GM20000 (cell line): ENCODE results near the gene ANKRD34A.
A peak's percentile ranks its signal among the peaks of the same experiment; 100 is the strongest.

Experiments used
- DNase-seq: peaks from one replicate; pipeline ENCODE4 v3.0.0; 2012; ENCODE audit warnings: low spot score
- TF ChIP-seq, protein P1 (sequence below): IDR thresholded peaks from 2 replicates; pipeline ENCODE4 v1.5.1; 2012; ENCODE audit warnings: mild to moderate bottlenecking, control low read depth; ENCODE audit errors: extremely low read depth, missing control alignments

ANKRD34A gene

GRCh38 chr1:145999321-146000024 lies 35.1 kb upstream of the ANKRD34A start:
- TF ChIP-seq, protein P1, sequence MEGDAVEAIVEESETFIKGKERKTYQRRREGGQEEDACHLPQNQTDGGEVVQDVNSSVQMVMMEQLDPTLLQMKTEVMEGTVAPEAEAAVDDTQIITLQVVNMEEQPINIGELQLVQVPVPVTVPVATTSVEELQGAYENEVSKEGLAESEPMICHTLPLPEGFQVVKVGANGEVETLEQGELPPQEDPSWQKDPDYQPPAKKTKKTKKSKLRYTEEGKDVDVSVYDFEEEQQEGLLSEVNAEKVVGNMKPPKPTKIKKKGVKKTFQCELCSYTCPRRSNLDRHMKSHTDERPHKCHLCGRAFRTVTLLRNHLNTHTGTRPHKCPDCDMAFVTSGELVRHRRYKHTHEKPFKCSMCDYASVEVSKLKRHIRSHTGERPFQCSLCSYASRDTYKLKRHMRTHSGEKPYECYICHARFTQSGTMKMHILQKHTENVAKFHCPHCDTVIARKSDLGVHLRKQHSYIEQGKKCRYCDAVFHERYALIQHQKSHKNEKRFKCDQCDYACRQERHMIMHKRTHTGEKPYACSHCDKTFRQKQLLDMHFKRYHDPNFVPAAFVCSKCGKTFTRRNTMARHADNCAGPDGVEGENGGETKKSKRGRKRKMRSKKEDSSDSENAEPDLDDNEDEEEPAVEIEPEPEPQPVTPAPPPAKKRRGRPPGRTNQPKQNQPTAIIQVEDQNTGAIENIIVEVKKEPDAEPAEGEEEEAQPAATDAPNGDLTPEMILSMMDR = no peak
- DNase-seq = no peak

DNA sequence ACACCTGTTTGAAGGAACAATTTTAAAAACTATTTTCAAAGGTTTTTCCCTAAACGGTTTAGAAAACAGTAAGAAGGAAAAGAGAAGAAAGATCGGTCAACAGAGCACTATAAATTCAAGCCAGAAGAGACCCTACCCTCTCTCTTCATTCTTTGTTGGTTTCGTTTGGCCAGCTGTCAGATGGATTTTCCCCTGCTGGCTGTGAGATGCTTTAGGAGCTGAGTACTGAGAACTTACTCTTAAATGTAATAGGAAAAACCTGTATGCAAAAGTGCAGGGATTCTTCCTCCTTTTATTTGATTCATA lies 33.3 kb upstream of the ANKRD34A start:
- TF ChIP-seq, protein P1 = no peak
- no peak for DNase-seq

DNA sequence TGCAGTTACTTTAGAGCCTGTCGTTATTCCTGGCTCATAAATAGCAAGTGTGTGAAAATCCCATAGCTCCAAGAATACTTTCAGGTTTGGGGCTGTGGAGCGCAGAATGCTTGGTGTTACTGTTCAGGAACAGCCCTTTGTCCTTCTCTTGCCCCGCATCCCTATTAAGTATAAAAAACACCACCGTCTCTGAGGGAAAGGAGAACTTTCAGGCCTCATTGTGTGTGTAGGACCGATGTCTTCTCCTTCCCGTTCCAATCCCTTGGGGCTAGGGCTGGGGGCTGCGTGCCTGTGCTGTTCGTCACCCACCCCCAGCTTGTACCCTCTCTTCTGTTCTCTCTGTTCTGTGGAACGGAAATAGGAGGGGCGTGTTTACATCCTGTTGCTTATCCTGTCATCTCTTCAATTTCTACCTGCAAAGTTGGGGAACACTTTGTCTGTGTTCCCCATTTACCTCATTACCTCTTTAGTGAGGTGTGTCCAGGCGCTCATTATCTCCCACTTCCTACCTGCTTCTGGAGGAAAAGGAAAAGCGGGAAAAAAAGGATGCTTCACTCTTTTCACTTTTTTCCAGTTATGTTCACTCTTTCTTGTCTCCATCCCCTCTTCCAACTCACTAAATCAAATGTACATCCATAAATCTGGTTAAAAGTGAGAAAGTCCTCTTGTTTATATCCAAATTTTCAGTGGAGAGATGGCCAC lies 32.8 kb upstream of the ANKRD34A start:
- DNase-seq = peak; percentile 40
- TF ChIP-seq, protein P1 = no peak

GRCh38 chr1:145996433-145997015 lies 32.1 kb upstream of the ANKRD34A start, which contains the start of gene TXNIP:
Gene TXNIP (minus strand): TSS chr1:145996579. CDS start chr1:145996266, 313 bp downstream.
- TF ChIP-seq, protein P1 = no peak
- DNase-seq = peak; percentile 93

DNA sequence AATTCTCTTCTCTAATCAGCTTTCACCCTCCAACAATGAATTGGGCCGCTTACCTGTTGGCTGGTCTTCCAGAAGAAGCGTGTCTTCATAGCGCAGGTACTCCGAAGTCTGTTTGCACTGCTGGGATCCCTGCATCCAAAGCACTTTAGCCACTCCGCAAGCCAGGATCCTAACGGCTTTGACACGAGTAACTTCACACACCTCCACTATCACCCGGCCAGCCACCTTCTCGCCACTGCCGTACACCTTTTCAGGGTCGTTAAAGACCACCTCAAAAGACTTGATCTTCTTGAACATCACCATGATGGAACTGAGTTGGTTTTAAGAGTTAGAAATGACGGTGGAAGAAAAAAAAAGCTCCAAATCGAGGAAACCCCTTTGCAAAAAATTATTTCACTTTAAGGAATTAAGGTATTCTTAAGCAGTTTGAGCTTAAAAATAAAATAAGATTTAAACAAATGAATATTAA lies 31.6 kb upstream of the ANKRD34A start:
- no peak for DNase-seq

DNA sequence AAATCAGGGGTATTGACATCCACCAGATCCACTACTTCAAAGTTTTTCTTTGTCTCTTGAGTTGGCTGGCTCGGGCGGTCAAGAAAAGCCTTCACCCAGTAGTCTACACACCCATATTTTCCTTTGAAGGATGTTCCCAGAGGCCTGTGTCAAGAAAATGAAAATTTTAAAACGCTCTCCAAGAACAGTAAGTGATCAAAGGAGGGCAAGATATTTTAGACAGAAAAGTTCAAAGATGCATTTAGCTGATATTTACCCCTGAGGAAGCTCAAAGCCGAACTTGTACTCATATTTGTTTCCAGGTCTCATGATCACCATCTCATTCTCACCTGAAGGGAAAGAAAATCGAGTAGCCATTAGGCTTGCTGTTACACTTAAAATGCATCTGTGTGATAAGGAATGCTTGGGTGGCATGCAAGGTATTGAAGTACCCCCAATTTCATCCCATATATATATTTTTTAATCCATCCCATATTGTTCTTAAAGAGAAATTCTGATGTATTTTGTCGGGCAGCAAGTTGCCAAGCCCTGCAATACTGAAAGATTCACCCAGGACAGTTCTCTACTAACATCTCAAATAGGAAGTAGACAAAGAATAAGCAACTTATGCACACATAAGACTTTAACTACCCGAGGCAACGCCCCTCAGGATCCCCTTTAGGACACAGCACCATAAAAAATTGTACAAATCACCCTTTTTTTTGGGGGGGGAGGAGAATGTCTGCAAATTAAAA lies 30.9 kb upstream of the ANKRD34A start:
- TF ChIP-seq, protein P1 = no peak
- DNase-seq = no peak

More for the DNA sequence above, 31.6 kb upstream of the ANKRD34A start:
- TF ChIP-seq, protein P1 = no peak
